HG02885 (cell line): ENCODE measurements around the gene TLR10.
"Not testable (repeated sequence)": the region's sequence is repeated elsewhere in the genome, so short reads cannot be mapped to it uniquely, and the experiment has no call there.

Experiments used
- ATAC-seq: cut with Tn5 transposase; IDR thresholded peaks from one replicate; pipeline ENCODE4 v1.9.1; 2021; ENCODE audit warnings: mild to moderate bottlenecking; ENCODE audit not compliant: unreplicated experiment, poor library complexity

Gene TLR10

DNA sequence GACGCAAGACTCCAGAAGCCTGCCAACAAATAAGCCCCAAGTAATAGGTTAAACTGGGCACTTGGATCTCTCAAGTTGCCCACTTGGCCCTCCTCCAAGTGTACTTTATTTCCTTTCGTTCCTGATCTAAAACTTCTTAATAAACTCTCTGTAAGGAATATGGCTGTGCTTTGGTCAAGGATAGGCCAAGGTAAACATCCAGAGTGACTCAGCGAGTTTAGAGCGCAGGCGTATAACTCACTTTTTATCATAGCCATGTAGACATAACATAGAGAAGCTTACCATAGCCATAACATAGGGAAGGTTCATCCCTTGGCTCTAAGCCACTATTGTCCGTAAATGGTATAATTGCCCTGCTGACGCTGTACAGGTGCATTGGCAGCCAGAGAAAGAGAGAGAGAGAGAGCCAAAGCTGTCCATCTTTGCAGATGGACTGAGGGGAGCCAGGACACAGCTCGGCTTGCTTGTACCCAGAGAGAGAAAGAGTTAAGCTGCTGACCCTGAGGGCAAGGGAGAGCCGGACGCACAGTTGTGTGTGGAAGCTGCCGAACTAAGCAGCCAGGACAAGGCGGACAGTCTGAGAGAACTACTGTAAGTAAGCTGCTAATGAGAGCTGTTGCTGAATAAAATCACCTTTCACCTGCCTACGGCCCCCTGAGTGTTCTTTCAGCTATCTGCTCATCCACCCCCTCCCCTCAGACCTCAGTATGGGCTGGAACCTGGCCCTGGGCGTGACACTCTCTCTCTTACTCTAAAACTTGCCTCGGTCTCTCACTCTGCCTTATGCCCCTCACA is 20.0 kb upstream of the TLR10 start:
- ATAC-seq, result no peak

DNA sequence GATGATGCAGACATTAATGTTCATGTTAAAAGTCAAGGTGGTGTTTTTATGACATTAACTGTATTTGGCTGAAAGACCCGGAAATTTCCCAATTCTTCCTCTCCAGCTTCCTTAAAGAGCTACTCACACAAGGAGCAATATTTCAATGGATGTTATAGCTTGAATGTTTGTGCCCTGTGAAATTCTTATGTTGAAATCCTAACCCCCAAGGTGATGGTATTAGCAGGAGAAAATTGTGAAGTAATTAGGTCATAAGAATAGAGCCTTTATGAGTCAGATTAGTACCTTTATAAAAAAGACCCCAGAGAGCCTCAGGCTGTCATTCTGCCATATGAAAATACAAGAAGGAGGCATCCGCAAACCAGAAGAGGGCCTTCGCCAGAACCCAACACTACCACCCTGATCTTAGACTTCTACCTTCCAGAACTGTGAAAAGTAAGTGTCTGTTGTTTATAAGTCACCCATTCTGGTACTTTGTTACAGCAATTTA is 18.2 kb upstream of the TLR10 start:
- no peak for ATAC-seq

DNA sequence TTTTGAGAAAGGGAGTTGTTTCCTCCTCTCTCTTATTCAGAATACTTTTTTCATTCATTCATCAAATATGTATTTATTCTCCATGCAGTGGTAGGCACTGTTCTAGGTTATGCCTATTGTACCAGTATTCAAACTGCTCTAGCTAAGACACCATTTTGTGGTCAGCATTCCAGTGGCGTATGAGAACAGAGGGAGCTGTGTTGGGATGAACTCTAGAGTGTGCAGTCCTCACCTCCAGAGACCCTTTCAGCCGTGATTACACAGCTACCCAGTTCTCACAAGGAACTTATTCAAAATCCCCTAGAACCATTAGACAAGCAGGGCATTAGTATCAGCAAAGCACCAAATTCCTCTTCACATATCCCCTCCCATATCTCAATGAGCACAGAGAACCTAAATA is 17.6 kb upstream of the TLR10 start:
- no peak for ATAC-seq

- ATAC-seq, result no peak
Measured at GRCh38 chr4:38795087-38795486, 12.3 kb upstream of the TLR10 start.

DNA sequence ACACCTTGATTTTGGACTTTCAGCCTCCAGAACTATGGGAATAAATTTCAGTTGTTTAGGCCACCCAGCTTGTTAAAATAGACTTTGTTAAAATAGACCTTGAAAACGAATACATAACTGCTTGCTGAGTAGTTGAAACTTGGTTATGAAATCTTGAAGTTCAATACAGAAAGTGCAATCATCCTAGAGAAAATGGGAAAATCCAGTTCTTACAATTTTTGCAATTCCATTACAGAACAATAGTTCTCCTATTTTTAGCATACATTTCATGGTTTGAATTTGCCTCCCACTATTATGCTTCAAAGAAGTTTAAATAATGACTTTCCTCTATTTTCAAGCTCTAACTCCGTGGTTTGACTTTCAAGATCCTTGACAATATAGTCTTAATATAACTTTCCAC is 11.3 kb upstream of the TLR10 start:
- no peak for ATAC-seq

DNA sequence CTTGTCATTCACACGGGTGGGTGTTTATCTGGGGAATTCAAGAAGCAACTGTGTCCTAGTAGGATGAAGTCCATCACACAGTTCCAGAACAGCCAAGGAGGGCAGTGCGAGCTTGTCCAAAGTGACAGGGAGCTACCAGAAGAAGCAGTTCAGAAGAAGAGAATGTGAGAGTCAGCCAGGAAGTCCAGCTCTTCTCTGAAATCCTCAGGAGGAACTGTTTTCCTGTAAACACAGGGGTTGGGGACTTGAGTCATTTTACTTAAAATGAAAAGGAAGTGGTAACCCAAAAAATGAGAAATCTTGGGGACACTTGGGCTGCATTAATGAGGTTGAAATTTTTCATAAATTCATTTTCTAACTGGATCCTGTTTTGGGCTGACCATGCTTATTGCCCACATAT is 8.2 kb upstream of the TLR10 start:
- ATAC-seq, result no peak

- no peak for ATAC-seq
Measured at GRCh38 chr4:38788317-38788716, 5.5 kb upstream of the TLR10 start.

DNA sequence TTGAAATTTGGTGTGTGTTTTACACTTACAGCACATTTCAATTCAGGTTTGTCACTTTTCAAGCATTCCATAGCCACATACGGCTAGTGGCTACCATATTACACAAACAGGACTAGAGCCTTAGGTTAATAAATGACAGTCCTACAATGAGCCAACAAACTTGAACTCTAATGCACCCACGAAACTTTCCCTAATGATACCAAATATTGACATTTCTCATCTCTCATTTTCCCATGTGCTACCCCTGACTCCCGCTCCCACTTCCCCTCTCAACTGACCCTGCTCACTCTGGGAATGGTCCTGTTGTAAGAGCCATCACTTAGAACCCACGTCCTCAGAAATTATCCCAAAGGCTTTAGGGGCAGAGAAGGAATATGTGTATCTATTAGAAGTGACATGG is 4.9 kb upstream of the TLR10 start:
- ATAC-seq, result no peak

DNA sequence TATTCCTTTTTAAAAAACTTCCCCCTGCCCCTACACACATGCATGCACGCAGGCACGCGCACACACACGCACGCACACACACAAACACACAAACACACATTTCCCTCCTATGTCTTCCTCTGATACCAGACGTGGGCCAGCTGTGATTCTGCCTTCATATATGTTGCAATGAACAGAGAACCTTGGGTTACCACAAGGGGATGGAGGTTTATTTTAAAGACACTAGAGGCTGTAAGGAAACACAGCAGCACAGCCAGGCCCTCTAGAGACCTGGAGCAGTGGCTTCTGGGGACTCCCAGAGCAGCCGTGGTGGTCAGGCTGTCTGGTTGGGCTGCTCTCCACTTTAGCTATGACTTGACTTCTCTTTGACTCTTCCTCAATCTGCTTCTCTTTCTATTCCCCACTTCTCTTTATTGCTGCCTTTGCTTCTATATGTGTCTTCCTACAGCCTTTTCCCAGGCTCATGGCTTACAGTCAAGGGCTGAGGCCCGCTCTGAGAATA is 3.2 kb upstream of the TLR10 start:
- peak; percentile 68 for ATAC-seq

DNA sequence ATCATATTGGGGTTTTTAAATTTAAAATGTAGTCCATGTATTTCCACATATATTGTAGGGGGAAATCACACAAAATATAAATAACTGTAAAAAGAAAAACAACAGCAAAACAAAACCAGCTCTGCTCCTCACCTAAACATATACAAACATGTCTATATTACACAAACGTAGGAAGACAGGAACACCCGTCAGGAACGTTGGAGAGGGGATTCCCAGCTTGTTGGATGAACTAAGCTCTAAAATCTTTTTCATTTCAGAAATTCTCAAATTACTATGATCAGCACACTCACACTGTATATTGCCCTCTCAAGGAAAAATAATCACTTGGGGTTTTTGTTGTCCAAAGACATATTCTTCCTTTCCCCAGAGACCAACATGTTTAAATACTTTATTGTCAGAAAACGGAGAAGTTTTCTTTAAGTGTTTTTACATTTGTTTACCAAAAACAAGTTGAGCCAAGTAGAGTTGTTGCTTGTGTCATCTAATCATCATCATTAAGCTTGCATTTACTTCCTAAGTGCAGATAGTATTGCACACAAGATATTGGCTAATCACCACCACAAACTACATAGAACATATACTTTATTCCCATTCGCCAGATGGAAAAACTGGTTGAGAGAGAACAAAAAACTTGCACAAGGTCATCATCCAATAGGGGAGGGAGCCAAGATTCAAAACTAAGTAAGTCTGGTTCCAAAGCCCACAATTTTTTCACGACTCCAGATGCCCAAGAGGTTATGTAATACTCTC is 2.4 kb upstream of the TLR10 start:
- no peak for ATAC-seq

DNA sequence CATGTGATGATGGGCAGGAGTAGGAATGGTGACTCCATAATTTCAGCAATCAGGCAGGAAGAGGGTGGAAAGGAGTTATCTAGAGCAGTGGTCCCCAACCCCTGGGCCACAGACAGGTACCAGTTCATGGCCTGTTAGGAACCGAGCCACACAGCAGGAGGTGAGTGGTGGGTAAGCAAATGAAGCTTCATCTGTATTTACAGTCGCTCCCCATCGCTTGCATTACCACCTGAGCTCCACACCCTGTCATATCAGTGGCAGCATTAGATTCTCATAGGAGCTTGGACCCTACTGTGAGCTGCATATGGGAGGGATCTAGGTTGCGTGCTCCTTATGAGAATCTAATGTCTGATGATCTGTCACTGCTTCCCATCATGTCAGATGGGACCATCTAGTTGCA is 1.4 kb upstream of the TLR10 start:
- ATAC-seq, result no peak

DNA sequence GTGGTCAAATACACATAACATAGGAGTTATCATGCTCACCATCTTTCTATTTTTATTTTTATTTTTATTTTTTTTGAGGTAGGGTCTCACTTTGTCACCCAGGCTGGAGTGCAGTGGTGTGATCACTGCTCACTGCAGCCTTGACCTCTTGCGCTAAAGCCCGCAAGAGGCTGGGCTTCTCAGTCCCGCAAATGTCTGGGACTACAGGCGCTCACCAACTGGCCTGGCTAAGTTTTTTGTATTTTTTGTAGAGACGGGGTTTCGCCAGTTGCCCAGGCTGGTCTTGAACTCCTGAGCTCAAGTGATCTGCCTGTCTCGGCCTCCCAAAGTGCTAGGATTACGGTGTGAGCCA is 295 bp upstream of the TLR10 start:
- ATAC-seq, result no peak

- peak; percentile 36 for ATAC-seq
Measured at GRCh38 chr4:38781854-38782261, 932 bp downstream of the TLR10 start.

- no peak for ATAC-seq
Measured at GRCh38 chr4:38780833-38781484, 1.8 kb downstream of the TLR10 start.

GRCh38 chr4:38779790-38780189 is 3.0 kb downstream of the TLR10 start:
- ATAC-seq, result no peak

DNA sequence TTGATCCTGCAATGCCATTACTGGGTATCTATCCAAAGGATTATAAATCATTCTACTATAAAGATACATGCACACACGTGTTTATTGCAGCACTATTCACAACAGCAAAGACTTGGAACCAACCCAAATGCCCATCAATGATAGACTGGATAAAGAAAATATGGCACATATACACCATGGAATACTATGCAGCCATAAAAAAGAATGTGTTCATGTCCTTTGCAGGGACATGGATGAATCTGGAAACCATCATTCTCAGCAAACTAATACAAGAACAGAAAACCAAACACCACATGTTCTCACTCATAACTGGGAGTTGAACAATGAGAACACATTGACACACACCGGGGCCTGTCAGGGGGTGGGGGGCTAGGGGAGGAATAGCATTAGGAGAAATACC is 4.9 kb downstream of the TLR10 start:
- ATAC-seq, result not testable (repeated sequence)

DNA sequence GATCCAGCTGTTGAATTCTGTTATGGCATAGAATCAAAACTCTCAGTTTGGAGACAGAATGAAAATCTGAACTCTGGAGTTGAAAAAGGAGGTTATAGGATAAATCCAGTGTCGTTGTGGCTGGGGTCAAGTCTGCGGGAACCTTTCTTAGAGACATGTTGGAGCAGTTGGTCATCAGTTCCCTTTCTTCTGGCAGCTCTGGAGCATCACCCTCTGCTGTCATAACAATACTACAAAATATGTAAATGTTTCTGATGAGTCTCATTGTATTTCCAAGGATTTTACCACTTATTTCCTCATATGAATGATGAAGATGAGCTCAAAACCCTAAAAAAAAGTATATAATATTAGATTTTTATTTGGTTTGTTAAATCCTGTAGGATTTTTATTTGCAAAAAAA is 7.5 kb downstream of the TLR10 start:
- no peak for ATAC-seq

DNA sequence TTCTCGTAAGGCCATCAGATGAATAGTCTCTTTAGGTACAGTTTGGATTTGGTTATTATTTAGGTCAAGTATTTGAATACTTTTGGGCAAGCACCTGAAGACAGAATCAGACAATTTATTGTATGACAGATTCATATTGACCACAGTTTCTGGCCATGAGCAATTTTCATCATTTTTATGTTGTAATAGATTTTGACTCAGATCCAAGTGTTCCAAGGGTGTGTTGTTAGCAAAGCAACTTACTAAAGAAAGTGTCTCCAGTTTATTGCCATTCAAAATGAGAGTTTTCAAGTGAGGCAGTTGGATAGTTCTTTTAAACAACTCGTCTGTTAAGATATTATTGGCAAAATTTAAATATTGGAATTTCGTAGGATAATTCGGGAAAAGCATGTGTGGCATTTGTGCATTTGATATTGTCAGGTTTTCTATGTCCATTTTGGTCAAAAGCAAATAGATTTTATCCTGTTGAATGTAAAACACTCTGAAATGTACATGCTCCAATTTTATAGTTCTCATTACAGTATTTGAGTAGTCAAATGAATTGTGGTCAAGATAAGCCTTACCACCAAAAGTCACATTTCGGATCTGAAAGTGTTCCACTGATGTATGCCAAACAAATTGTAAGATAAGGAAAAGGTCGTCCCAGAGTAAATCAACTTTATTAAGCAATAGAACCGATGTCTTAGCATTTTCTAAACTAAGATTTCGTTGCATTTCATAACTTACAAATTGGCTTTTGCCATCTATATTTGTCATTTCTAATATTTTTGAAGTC is 8.4 kb downstream of the TLR10 start:
- no peak for ATAC-seq

GRCh38 chr4:38770281-38770680 is 12.5 kb downstream of the TLR10 start:
- ATAC-seq, result not testable (repeated sequence)

GRCh38 chr4:38769857-38770256 is 12.9 kb downstream of the TLR10 start:
- ATAC-seq, result no peak
